AG08395 (cell line): ENCODE results near the gene RASAL3.
"Not testable (repeated sequence)": the region's sequence is repeated elsewhere in the genome, so short reads cannot be mapped to it uniquely, and the experiment has no call there.

Experiments
- DNase-seq: peaks from one replicate; pipeline ENCODE4 v3.0.0; 2012; ENCODE audit warnings: mixed read lengths, low spot score

Gene RASAL3

DNA sequence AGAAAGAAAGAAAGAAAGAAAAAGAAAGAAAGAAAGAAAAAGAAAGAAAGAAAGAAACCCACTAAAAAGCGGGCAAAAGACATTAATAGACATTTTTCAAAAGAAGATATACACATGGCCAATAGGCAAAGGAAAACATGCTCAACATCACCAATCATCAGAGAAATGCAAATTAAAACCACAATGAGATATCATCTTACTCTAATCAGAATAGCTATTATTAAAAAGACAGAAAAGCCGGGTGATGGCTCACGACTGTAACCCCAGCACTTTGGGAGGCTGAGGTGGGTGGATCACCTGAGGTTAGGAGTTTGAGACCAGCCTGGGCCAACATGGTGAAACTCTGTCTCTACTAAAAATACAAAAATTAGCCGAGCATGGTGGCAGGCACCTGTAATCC, 9.5 kb upstream of the RASAL3 start:
- DNase-seq, result not testable (repeated sequence)

GRCh38 chr19:15471639-15472101, 7.3 kb upstream of the RASAL3 start:
- DNase-seq, result no peak

- DNase-seq, result no peak
Measured at GRCh38 chr19:15469513-15470297, 5.4 kb upstream of the RASAL3 start.

GRCh38 chr19:15468675-15469512, 4.5 kb upstream of the RASAL3 start:
- DNase-seq, result no peak

- DNase-seq, result no peak
Measured at GRCh38 chr19:15467734-15468214, 3.4 kb upstream of the RASAL3 start.

DNA sequence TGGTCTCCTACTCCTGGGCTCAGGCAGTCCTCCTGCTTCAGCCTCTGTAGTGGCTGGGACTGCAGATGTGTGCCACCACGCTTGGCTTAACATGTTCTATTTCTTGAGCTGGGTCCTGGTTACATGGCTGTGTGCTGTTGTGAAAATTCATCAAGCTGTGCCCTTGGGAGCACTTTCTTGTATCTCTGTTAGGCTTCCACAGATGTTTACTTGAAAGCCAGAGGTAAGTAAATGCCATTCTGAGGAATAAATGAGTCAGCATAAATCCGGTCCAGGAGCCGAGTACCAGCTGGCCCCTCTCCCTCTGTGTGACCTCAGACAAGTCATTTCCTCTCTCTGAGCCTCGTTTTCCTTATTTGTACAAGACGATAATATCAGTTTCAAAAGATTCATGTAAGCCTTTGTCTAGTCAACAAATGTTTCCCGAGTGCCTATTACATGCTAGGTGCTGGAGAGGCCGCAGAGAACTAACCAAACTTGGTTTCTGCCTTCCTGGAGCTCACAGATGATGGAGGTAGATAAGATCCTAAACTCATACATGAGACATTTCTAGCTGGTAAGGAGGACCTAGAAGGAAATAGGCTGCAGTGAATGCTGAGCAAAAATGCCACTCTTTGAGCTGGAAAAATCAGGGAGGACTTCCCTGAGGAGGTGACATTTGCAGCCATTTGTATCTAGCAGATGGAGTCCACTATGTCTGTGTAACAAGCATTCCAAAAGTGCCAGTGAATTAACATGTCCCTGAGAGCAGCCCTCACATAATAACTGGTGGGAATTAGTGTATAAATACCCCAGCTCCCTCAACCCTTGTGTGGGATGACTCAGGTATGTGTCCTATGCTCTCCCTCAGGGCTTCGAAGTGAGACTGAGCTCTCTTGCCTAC, 2.7 kb upstream of the RASAL3 start:
- DNase-seq, result no peak

DNA sequence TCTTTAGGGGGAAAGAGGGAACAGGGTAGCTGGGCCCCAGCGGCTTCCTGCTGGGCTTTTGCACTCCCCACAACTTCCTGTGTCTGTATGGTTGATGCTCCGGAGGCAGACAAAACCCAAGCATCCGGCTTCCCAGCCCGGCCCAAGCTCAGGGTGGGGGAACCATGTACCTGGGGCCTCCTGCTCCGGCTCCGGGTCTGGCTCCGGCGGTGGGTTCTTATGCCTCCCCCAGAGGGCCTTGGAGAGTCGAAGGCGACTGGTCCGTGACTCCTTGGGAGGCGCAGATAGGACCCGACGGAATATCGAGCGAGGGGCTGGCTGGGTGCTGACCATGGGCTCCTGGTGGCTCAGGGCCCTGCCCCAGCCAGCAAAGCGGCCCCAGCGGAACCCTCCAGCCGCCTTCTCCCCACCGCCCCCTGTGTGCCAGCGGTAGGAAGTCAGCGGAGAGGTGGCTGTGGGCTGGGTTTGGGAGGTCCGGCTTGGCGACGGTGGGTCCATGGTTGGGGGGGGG, 428 bp downstream of the RASAL3 start:
- no peak for DNase-seq

DNA sequence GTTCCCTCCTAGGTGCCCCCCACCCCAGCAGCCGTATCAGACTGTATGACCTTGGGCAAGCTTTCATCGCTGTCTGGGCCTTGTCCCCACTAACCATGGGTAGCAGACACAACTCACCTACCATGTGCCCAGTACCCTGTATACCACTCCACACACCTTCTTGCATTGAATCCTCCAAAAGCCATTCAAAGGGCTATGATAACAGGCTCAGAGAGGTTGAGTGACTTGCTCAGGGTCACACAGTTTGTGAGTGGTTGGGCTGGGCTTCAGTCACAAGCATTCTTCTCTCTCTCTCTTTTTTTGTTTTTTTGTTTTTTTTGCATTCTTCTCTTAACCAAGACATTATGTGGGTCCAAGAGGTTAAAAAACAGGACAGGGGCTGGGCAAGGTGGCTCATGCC, 2.6 kb downstream of the RASAL3 start:
- no peak for DNase-seq

DNA sequence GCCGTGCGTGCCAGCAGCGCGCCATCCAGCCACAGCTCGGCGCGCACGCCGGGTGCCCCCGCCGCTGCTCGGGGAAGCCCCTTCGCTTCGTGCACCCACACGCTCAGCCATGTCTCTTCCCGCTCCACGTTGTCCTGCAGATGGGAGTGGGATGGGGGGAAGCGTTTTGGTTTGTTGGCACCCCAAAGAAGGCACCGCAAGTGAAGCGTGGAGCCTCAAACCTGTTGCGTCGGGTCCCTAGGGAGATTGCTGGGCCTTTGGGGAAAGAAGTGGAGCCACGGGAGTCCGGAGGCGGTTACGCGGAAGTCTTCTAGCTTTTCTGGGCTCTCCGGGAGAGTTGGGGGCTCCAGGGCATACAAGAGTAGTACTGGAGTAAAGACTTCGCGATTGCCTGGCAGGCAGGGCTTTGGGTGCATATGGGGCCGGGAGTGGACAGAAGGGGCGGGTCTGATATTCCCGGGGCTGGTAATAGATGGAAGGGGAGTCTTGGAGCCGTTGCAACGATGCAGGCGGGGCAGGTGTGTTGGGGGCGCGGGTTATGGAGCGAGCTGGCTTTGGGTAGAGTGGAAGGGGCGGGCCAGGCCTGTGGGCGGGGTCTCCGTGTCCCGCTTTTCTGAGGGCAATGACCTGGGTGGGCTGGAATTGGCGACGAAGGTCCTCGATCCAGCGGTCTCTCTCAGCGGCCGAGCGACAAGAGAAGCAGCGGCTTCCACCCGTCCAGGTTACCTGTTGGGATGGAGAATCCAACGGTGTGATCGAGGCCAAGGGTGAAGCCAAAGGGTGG, 6.5 kb downstream of the RASAL3 start:
- DNase-seq, result no peak

- no peak for DNase-seq
Measured at GRCh38 chr19:15456871-15457700, 7.3 kb downstream of the RASAL3 start.

GRCh38 chr19:15456441-15456840, 7.9 kb downstream of the RASAL3 start:
- DNase-seq, result no peak

- DNase-seq, result no peak
Measured at GRCh38 chr19:15455996-15456395, 8.3 kb downstream of the RASAL3 start.

DNA sequence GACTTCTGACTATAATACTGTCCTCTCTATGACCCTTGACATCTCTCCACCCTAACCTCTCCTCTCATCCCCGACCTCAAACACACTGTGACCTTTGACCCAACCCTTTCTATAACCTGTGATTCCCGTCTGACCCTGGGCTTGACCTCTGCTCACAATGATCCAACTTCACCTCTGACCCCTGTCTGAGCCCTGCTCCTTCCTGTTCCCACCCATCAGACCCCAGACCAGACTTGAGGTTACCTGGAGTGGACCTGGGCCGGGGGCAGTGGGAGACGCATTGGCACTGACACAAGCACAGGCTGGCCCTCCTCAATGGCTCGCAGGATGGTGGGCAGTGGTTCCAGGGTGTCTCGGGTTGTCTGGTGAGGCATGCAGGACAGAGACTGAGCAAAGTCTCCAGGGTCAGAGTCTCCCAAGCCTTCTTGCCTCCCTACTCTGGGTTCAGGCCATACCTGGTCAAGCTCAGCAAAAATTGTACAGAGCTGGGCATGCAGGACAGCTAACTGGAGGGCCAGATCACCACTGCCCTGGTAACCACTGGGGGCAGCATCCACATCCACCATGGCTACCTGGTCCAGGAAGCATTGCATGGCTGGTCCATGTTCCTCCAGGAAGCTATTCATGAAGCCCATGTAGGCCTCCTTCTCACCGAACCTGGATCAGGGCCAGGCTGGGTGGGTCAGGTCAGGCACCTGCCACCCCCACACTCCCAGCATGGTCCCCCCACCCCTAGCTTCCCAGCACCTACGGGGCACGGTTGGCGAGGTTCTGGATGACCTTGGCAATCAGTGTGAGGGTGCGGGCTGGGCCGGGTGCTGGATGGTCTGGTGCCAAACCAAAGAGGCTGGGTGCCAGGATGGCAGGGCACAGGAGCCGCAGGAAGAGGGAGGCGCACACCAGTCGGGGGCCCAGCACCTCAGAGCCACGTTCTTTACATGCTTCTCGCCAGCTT, 10.2 kb downstream of the RASAL3 start:
- no peak for DNase-seq

- DNase-seq, result peak; percentile 48
Measured at GRCh38 chr19:15453091-15453578, 11.2 kb downstream of the RASAL3 start.

- DNase-seq, result peak; percentile 95
Measured at GRCh38 chr19:15452111-15453047, 12.0 kb downstream of the RASAL3 start.

DNA sequence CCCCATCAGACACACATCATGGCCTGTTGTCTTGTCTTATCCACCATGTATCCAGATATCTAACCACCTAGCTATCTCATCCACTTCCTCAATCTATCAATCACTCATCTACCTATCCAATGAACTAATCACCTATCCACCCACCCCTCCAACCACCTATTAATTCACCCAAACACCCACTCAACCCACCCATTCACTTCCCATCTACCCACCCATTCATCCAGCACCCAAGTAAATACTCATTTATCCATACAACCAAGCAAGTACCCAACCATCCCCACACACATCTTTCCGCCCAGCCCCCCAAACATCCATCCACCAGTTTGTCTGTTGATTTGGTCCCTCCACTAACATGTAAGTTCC, 13.8 kb downstream of the RASAL3 start:
- DNase-seq, result no peak
